ENCODE results near the gene CEACAM1. TPM values are rescaled to one million over a fixed set of nuclear protein-coding genes. Genes with fewer than 3 reads are reported as not detected.
"Not testable (repeated sequence)": the region's sequence is repeated elsewhere in the genome, so short reads cannot be mapped to it uniquely, and the experiment has no call there.

CEACAM1 gene
- total RNA-seq, 1 donor from 2014 or later = 1.6 TPM

DNA sequence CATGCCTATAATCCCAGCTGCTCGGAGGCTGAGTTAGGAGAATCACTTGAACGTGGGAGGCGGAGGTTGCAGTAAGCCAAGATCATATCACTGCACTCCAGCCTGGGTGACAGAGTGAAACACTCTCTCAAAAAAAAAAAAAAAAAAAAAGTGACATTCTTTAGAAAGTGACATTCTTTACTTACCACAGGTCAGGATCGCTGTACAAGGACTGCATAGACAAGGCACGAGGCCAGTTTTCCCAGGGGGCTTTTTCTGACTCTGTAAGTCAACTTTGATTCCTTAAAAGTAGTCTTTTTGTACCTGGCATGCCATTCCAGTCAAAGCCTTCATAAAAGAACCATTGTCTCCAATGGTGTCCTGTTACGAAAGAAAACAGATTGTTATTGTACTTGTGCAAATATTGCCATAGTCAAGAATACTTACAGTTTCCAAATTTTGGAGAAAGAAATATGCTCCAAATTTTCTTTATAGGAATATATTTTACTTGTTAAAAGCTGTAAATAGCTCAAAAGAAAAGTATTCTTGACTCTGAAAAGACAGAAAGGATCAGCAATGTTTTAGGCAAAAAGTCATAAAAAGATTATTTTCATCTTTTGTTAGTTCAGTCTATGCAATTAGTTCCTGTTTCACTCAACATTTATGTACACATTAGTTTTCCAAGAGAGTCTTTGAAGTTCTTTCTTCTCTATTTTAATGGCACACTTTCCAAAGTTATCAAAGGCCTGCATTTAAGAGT lies 39.3 kb downstream of the CEACAM1 start:
- Histone ChIP-seq H3K36me3 (ENCODE audit: control insufficient read depth, insufficient read depth, low read length) (no peaks in the 10 kb centered on the region), H3K4me3 (ENCODE audit: low read depth, low read length) (no peak overlapping the region), H3K27me3 (ENCODE audit: control insufficient read depth, insufficient read depth, low read length) (no peaks in the 10 kb centered on the region)
- FAIRE-seq (no peak), DNase-seq (ENCODE audit: low read depth) (no peak)
- TF ChIP-seq, protein P1, sequence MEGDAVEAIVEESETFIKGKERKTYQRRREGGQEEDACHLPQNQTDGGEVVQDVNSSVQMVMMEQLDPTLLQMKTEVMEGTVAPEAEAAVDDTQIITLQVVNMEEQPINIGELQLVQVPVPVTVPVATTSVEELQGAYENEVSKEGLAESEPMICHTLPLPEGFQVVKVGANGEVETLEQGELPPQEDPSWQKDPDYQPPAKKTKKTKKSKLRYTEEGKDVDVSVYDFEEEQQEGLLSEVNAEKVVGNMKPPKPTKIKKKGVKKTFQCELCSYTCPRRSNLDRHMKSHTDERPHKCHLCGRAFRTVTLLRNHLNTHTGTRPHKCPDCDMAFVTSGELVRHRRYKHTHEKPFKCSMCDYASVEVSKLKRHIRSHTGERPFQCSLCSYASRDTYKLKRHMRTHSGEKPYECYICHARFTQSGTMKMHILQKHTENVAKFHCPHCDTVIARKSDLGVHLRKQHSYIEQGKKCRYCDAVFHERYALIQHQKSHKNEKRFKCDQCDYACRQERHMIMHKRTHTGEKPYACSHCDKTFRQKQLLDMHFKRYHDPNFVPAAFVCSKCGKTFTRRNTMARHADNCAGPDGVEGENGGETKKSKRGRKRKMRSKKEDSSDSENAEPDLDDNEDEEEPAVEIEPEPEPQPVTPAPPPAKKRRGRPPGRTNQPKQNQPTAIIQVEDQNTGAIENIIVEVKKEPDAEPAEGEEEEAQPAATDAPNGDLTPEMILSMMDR (IDR thresholded peaks at IDR 0.05; ENCODE audit: insufficient read depth, low read length, severe bottlenecking) = no peak

DNA sequence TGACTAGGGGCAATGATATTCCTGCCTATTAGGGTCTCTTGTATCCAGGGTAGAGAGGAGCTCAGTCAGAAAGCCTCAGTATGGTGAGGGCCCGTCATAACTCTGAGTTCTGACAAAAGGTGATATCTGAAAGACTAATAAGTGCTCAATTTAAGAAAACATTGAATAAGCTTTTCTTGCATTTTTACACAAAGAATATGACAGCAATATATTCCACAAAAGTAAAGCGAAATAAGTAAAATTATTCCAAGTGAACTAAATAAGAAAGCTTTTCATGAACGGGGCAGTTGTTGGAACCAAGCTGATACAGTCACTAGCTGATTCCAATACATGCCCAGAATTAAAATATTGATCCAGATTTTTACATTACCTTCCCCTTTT lies 40.5 kb downstream of the CEACAM1 start:
- TF ChIP-seq, protein P1 (IDR thresholded peaks at IDR 0.05; ENCODE audit: insufficient read depth, low read length, severe bottlenecking) = no peak
- no peaks in the 10 kb centered on the region for H3K36me3 ChIP-seq (ENCODE audit: control insufficient read depth, insufficient read depth, low read length)
- H3K27me3 ChIP-seq (ENCODE audit: control insufficient read depth, insufficient read depth, low read length) = no peaks in the 10 kb centered on the region
- FAIRE-seq = no peak
- no peak for DNase-seq (ENCODE audit: low read depth)
- no peak overlapping the region for H3K4me3 ChIP-seq (ENCODE audit: low read depth, low read length)

DNA sequence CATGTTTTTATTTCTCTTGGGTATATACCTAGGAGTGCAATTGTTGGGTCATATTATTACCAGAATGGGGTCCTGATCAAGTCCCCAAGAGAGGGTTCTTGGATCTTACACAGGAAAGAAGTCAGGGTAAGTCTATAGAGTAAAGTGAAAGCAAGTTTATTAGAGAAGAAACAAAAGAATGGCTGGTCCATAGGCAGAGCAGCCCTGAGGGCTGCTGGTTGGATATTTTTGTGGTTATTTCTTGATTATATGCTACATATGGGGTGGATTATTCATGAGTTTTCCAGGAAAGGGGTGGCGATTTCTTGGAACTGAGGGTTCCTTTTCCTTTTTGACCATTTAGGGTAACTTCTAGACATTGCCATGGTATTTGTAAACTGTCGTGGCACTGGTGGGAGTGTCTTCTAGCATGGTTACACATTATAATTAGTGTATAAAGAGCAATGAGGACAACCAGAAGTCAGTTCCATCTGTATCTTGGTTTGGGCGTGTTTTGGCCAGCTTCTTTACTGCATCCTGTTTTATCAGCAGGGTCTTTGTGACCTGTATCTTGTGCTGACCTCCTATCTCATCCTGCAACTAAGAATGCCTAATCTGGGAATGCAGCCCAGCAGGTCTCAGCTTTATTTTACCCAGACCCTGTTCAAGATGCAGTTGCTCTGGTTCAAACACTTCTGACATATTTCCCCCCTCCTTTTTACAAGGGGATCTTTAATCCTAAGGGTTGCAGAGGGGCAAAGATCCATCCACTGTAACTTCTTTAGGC lies 41.1 kb downstream of the CEACAM1 start:
- TF ChIP-seq, protein P1 (IDR thresholded peaks at IDR 0.05; ENCODE audit: insufficient read depth, low read length, severe bottlenecking) = no peak
- H3K4me3 ChIP-seq (ENCODE audit: low read depth, low read length) = no peak overlapping the region
- DNase-seq (ENCODE audit: low read depth) (no peak), FAIRE-seq (peak; percentile 40)
- no peaks in the 10 kb centered on the region for H3K36me3 ChIP-seq (ENCODE audit: control insufficient read depth, insufficient read depth, low read length)
- H3K27me3 ChIP-seq (ENCODE audit: control insufficient read depth, insufficient read depth, low read length) = no peaks in the 10 kb centered on the region

DNA sequence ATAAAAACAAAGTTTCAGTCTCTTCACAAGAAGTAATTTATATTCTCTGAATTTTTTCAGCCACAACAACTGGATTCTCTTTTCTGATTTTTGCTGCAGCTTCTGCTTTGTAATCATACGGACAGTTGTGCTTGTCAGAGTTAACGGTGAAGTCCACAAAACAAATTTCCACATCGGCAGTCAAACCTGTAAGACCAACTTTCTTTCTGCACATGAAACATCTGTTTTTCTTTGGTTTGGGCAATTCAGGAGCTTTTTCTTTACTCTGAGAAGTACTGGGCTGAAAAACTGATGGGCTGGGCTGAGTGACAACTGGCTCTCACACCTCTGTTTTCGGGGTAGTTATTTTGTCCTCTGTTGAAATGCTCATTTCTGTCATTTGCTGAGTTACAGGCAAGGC lies 43.2 kb downstream of the CEACAM1 start:
- FAIRE-seq; H3K27me3 ChIP-seq (ENCODE audit: control insufficient read depth, insufficient read depth, low read length): not testable (repeated sequence)

DNA sequence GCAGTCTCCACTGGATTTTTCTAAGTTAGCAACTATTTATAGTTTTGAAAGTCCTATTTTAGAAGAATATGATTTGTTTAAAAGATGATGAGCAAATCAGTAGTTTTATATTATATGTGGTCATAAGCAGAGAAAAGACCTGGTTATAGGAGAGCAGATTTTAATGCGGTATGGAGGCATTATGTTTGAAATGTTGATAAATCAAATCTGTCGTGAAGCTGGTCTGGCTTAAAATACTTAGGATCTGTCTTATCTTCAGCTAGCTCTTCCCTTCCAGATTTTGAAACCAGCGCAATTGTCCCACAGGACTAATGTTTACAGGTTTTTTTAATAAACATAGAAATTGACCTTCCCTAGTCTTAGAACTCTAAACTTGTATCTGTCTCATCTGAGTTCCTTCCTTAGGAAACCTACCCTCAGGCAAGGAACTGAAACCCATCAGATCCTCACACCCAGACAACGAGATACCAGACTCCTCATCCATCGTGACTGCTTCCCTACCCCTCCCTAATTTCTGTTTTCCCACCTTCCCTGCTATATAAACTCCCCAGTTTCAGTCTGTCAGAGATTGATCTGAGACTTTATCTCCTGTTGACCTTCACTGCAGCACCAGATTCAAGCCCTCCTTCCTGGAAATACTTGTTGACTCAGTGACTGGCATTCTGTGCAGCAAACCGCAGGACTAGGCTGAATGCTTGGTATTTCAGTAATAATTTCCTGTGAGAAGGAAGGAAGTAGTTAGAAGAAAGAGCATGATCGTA lies 47.8 kb downstream of the CEACAM1 start:
- FAIRE-seq = peak; percentile 36
- H3K36me3 ChIP-seq (ENCODE audit: control insufficient read depth, insufficient read depth, low read length) = no peaks in the 10 kb centered on the region
- TF ChIP-seq, protein P1 (IDR thresholded peaks at IDR 0.05; ENCODE audit: insufficient read depth, low read length, severe bottlenecking) = no peak
- no peak overlapping the region for H3K4me3 ChIP-seq (ENCODE audit: low read depth, low read length)
- no peaks in the 10 kb centered on the region for H3K27me3 ChIP-seq (ENCODE audit: control insufficient read depth, insufficient read depth, low read length)
- DNase-seq (ENCODE audit: low read depth) = peak; percentile 73

More for the DNA sequence above, 43.2 kb downstream of the CEACAM1 start:
- not testable (repeated sequence) for H3K4me3 ChIP-seq (ENCODE audit: low read depth, low read length); H3K36me3 ChIP-seq (ENCODE audit: control insufficient read depth, insufficient read depth, low read length); DNase-seq (ENCODE audit: low read depth)

DNA sequence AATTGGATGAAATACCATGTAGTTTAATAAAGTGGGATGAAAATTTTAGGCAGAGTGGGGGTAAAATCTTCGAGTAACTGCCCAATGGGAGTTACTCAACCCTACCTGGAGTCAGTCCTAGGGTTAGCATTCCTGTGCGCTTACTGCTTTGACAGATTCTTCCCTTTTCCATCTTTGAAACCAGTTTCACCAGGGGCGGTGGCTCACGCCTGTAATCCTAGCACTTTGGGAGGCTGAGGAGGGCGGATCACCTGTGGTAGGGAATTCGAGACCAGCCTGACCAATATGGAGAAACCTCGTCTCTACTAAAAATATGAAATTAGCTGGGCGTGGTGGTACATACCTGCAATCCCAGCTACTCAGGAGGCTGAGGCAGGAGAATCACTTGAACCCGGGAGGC lies 48.5 kb downstream of the CEACAM1 start:
- Histone ChIP-seq H3K4me3 (ENCODE audit: low read depth, low read length) (no peak overlapping the region), H3K36me3 (ENCODE audit: control insufficient read depth, insufficient read depth, low read length) (no peaks in the 10 kb centered on the region), H3K27me3 (ENCODE audit: control insufficient read depth, insufficient read depth, low read length) (no peaks in the 10 kb centered on the region)
- TF ChIP-seq, protein P1 (IDR thresholded peaks at IDR 0.05; ENCODE audit: insufficient read depth, low read length, severe bottlenecking) = no peak
- DNase-seq (ENCODE audit: low read depth) (no peak), FAIRE-seq (no peak)
